IPS-20b (cell line): ENCODE data around the gene SWI5.

Source experiments
- H3K27ac ChIP-seq: one replicate; pipeline ENCODE4 v1.5.1; 2013; ENCODE audit warnings: low read length
- H3K27me3 ChIP-seq: 2 replicates; pipeline ENCODE4 v1.6.1; 2013; ENCODE audit warnings: mild to moderate bottlenecking, low read length, inconsistent platforms; ENCODE audit not compliant: insufficient read depth
- H3K36me3 ChIP-seq: 2 replicates; pipeline ENCODE4 v1.6.1; 2013; ENCODE audit warnings: low read depth, mild to moderate bottlenecking, inconsistent platforms, low read length, moderate library complexity; ENCODE audit not compliant: insufficient read depth
- H3K4me1 ChIP-seq: 2 replicates; pipeline ENCODE4 v1.6.1; 2013; ENCODE audit warnings: mild to moderate bottlenecking, control low read depth, inconsistent platforms, low read length, moderate library complexity; ENCODE audit not compliant: insufficient read depth
- H3K4me3 ChIP-seq: 2 replicates; pipeline ENCODE4 v1.5.1; 2013; ENCODE audit warnings: mild to moderate bottlenecking, low read length, inconsistent platforms
- H3K9ac ChIP-seq: 2 replicates; pipeline ENCODE4 v1.6.1; 2013; ENCODE audit warnings: low read depth, mild to moderate bottlenecking, inconsistent platforms, low read length, moderate library complexity
- H3K9me3 ChIP-seq: 2 replicates; pipeline ENCODE4 v1.6.1; 2013; ENCODE audit warnings: mild to moderate bottlenecking, low read depth, low read length, inconsistent platforms; ENCODE audit not compliant: insufficient read depth

Gene SWI5

DNA sequence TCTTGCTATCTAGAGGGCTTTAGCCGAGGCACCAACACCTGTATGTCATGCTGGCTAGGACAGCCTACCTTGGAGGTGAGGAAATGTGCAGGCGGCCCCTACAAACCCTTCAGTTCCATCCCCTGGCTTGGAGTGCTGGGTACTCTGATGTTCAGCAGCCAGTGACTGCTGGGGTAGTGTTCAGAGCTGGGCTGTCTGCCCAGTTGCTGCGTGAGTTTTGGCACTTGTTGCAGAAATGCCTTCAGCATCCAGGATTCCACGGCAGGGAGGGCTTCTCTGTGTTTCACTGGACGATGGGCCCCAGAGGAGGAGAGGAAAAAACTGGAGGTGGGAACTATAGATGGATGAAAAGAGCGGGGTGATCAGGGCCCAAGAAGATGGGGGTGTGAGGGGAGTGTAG is 10.4 kb downstream of the SWI5 start:
- Histone ChIP-seq H3K4me1 (no peaks in the 10 kb centered on the region), H3K27me3 (no peaks in the 10 kb centered on the region), H3K27ac (no peak overlapping the region), H3K36me3 (peaks cover 23% of the 10 kb centered on the region; the same call in 1 of the 2 replicates), H3K4me3 (no peak overlapping the region), H3K9ac (no peak overlapping the region), H3K9me3 (no peaks in the 10 kb centered on the region)

DNA sequence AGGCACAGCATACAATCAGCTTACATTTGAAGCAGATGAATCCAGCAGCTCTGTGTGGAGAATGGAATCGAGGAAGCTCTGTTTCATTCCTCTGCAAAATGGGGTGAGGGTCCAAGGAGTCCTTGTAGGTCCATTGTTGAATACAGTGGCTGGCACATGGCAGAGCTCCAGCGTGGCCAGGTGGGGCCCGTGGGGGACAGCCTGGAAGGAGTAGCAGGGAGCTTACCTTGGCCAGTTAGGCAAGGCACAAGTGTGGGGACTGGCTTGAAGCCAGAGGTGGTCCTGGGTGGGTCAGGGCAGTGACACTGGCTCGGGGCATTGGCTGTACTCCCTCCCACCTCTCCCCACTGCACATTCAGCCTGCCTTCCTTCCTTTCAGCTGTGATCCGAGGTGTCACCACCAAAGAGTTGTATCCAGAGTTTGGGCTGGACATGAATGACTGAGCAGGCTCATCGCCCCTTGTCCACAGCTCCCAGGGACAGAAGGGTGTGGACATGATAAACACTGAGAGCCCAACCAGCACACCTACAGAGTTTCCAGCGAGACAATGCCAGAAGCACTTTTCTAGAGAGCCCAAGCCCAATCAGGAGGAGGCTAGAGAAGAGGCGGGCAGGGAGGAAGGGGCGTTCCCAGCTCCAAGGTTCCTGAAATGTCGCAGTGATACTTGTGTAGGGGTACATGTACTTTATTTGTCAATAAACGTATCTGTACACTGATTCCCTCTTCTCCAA is 12.4 kb downstream of the SWI5 start:
- Histone ChIP-seq H3K9ac (no peak overlapping the region), H3K4me3 (no peak overlapping the region), H3K36me3 (peaks cover 23% of the 10 kb centered on the region; the same call in 1 of the 2 replicates), H3K9me3 (no peaks in the 10 kb centered on the region), H3K4me1 (no peaks in the 10 kb centered on the region), H3K27ac (no peak overlapping the region), H3K27me3 (no peaks in the 10 kb centered on the region)

DNA sequence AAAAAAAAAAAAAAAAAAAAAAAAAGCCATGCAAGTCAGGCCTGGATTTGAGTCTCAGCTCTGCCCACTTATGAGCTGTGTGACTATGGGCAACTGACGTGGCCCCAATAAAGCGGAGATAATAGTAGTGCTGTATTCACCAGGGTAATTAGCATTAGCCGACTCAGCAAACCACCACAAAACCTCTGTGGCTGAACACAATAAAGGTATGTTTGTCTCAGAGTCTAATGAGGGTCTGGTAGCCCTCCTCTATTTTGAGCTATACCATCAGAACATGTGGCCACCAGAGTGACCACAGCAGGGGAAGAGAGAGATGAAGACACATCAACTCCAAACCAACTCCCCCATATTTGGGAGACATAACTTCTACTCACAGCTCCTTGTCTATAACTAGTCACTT is 15.9 kb downstream of the SWI5 start:
- H3K9me3 ChIP-seq: no peaks in the 10 kb centered on the region
- H3K27ac ChIP-seq: no peak overlapping the region
- H3K36me3 ChIP-seq: 0 out of 2 replicates have a peak, but pooled peaks cover 10% of the 10 kb centered on the region
- no peaks in the 10 kb centered on the region for H3K27me3 ChIP-seq
- no peaks in the 10 kb centered on the region for H3K4me1 ChIP-seq
- H3K4me3 ChIP-seq: no peak overlapping the region
- no peak overlapping the region for H3K9ac ChIP-seq

DNA sequence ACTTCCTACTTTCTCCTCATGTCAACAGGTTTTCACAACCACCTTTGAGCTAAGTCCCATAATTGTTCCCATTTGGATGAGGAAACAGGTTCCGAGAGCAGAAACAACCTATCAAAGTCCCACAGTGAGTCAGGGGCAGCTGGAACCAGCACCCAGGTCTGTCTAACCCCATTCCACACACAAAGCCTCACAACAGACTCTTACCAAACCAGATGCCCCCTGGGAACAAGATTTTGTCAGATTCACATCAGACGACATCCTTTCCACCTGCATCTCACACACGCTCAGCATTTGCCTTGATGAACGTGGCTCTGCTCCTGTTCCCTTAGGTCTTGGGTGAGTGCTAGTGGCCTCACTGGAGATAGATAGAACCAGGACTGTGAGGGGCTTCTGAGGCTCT is 17.0 kb downstream of the SWI5 start:
- Histone ChIP-seq H3K4me1 (no peaks in the 10 kb centered on the region), H3K27ac (no peak overlapping the region), H3K9me3 (no peaks in the 10 kb centered on the region)

DNA sequence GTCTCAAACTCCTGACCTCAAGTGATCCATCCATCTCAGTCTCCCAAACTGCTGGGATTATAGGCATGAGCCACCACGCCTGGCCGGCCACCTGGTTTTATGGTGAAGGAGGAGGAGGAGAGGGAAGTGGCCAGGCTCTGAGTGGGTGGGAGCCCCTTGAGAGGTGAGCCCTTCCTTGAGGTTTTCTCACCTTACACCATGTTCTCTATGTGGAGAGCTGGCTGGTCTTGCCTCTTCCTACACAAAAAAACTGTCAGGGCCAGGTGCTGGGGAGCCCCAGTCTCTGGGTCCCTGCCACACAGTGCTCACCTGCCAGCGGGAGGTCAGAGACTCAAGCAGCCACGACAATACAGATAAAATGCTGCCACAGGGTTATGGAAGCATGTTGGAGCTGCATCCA is 18.1 kb downstream of the SWI5 start:
- H3K27me3 ChIP-seq: no peaks in the 10 kb centered on the region
- H3K27ac ChIP-seq: no peak overlapping the region
- no peaks in the 10 kb centered on the region for H3K4me1 ChIP-seq
- H3K9ac ChIP-seq: no peak overlapping the region
- no peaks in the 10 kb centered on the region for H3K9me3 ChIP-seq
- H3K36me3 ChIP-seq: no peaks in the 10 kb centered on the region
- H3K4me3 ChIP-seq: no peak overlapping the region

More for the DNA sequence above, 17.0 kb downstream of the SWI5 start:
- Histone ChIP-seq H3K36me3 (0 out of 2 replicates have a peak, but pooled peaks cover 9% of the 10 kb centered on the region), H3K4me3 (no peak overlapping the region), H3K9ac (no peak overlapping the region), H3K27me3 (no peaks in the 10 kb centered on the region)

DNA sequence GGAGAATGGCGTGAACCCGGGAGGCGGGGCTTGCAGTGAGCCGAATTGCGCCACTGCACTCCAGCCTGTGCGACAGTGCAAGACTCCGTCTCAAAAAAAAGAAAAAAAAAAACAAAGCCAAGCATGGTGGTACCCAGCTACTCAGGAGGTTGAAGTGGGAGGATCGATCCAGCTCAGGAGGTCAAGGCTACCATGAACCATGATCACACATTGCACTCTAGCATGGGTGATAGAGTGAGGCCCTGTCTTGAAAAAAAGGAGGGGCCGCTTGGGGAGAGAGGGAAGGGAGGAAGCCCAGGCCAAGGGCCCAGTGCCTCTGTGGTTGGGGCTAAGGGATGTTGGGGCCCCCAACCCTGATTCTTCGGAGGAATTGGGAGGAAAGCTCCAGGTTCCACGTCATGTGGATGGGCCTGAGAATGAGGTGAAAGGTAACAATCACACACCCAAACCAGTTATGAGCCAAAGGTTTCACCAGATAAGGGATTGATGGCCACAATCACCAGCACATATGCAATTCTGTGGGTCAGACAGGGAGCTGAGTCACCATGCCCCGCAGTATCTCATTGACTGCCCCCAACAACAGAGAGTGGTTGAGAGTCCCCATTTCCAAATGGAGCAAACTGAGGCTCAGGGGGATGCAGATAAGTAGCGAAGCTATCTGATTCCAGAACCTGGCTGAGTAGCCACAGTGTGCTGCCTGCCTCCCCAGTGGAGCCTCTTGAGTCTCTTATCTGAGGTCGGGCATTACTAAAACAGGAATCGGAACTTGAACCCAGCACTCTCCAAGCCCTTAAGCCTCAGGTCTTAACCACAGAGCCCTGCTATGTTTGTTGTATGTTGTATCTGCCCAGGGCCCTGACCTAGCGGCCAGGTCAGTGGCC is 20.5 kb downstream of the SWI5 start:
- H3K27ac ChIP-seq: no peak overlapping the region
- no peaks in the 10 kb centered on the region for H3K9me3 ChIP-seq
- no peaks in the 10 kb centered on the region for H3K36me3 ChIP-seq
- no peaks in the 10 kb centered on the region for H3K4me1 ChIP-seq
- no peak overlapping the region for H3K9ac ChIP-seq
- H3K27me3 ChIP-seq: no peaks in the 10 kb centered on the region
- no peak overlapping the region for H3K4me3 ChIP-seq

DNA sequence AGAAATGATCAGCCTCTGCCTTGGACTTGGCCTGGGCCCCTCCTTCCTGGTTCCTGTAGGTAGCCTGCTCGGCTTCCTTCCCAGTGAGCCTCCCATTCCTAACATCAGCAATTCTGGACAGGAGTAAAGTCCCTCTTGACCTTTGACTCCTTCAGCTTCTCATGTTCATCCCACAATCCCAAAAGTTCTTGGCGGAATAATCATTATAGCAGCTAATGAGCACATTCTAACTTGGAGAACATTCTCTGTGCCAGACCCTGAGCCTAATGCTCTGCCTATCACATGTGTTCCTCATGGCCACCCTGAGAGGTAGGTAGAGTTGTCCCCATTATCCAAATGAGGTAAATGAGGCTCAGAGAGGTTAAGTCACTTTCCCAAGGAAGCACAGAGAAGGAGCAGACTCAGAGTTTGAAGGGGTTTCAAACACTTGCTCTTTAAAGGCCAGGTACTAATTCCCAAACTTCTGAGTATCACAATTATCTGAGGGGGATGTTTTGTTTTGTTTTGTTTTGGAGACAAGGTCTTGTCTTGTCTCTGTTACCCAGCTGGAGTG is 21.2 kb downstream of the SWI5 start:
- Histone ChIP-seq H3K9me3 (no peaks in the 10 kb centered on the region), H3K27me3 (no peaks in the 10 kb centered on the region), H3K27ac (no peak overlapping the region), H3K4me1 (no peaks in the 10 kb centered on the region), H3K9ac (no peak overlapping the region), H3K4me3 (no peak overlapping the region), H3K36me3 (no peaks in the 10 kb centered on the region)

DNA sequence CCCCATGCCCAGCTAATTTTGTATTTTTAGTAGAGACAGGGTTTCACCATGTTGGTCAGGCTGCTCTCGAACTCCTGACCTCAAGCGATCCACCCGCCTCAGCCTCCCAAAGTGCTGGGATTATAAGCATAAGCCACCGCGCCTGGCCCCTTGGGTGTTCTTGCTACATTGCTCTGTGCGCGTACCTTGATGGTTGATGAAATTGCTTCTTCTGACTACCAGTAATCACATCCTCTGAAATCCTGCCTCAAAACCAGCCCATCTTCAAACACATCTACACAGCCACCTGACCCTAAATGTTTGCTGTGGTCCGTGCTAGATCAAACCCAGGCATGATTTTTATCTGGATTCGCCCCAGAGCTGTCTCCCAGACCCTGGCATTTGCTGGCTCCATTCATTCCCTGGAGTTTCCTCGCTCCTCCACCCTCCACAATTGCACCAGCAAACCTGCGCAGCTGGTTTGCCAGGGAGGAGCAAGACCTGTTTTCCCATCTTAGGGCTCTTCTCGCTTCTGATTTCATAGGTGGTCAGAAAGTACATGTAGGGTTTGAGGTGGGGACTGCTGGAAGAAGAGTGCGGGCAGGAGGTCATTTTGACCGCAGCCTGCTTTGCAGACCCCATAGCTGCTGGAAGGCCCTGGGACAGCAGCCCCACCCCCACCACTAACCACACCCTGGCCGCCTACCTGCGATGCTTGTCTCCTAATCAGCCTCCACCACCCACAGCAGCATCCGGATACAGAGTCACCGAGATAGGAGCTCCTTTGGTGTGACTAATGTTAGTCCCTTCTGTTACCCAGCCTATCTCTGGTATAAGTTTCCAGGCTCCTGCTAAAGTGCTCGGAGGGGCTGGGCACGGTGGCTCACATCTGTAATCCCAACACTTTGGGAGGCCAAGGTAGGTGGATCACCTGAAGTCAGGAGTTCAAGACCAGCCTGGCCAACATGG is 22.7 kb downstream of the SWI5 start:
- H3K4me3 ChIP-seq: no peak overlapping the region
- no peak overlapping the region; the same call in 1 of the 2 replicates for H3K9ac ChIP-seq
- H3K27me3 ChIP-seq: no peaks in the 10 kb centered on the region
- no peaks in the 10 kb centered on the region for H3K4me1 ChIP-seq
- H3K27ac ChIP-seq: no peak overlapping the region
- no peaks in the 10 kb centered on the region for H3K9me3 ChIP-seq
- no peaks in the 10 kb centered on the region for H3K36me3 ChIP-seq

DNA sequence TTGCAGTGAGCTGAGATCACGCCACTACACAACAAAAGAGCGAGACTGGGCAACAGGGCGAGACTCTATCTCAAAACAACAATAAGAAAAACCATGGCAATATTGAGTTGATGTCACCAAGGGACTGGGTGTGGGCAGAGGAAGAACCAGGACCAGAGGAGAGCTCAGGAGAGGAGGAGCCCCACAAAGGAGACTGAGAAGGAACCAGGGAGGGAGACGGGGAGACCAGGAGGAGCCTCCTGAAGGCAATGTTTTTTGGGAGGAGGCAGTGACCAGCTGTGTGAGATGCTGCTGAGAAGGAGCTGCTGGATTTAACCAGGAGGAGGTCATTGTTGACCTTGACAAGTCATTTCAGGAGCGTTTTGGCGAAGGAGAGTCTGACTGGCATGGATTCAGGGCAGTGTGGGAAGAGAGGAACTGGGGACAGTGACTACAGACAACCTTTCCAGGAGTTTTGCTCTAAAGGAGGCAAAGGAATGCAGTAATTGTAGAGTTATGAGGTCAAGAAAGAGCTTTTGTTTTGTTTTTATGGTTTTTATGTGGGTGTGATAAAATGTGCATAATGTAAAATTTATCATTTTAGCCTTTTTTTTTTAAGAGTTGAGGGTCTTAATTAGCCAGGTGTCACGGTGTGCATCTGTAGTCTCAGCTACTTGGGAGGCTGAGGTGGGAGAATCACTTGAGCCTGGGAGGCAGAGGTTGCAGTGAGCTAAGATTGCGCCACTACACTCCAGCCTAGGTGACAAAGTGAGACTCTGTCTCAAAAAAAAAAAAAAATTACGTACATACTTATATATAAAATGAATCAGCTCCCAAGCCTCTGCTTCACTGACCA is 28.3 kb downstream of the SWI5 start:
- no peaks in the 10 kb centered on the region for H3K9me3 ChIP-seq
- H3K27ac ChIP-seq: no peak overlapping the region
- H3K4me1 ChIP-seq: no peaks in the 10 kb centered on the region
- H3K36me3 ChIP-seq: peaks cover 11% of the 10 kb centered on the region
- H3K9ac ChIP-seq: no peak overlapping the region
- H3K27me3 ChIP-seq: no peaks in the 10 kb centered on the region
- no peak overlapping the region for H3K4me3 ChIP-seq

DNA sequence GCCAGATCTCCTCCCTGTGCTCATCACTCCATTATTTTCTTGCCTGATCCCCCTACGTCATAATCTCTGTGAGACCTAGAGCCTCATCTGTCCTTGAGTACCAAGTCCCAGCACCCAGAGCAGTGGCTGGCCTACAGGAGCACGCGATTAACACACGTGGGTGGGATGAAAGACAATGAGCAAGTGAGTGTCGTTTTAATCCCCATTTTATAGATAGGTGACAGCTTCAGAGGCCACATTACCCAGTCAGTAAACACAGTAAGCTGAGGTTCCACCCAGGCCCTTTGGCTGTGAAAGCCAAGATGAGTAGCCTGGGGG is 28.9 kb downstream of the SWI5 start:
- H3K36me3 ChIP-seq: peaks cover 17% of the 10 kb centered on the region
- no peak overlapping the region for H3K27ac ChIP-seq
- H3K9me3 ChIP-seq: no peaks in the 10 kb centered on the region
- no peak overlapping the region for H3K4me3 ChIP-seq
- H3K4me1 ChIP-seq: no peaks in the 10 kb centered on the region
- H3K9ac ChIP-seq: no peak overlapping the region
- no peaks in the 10 kb centered on the region for H3K27me3 ChIP-seq
